Loucy (cell line): Measurements from ENCODE around the gene IFTAP.

ENCODE experiments used
- CTCF ChIP-seq: fragments of 200-600 bp; sonication (generic); conservative IDR thresholded peaks from 2 replicates; pipeline ENCODE4 v1.5.1; 2014; ENCODE audit warnings: mild to moderate bottlenecking, antibody characterized with exemption, low read length
- EZH2phosphoT487 ChIP-seq: fragments of 200-600 bp; IDR thresholded peaks from 2 replicates; pipeline ENCODE4 v1.6.1; 2018; ENCODE audit warnings: antibody characterized with exemption, mild to moderate bottlenecking, moderate library complexity, borderline replicate concordance

GRCh38 chr11:36692704-36693103 is 98.4 kb downstream of the IFTAP start:
- TF ChIP-seq CTCF = no peak
- TF ChIP-seq EZH2phosphoT487 = no peak
